Ascending aorta (tissue), 2 donors: ENCODE results near the gene PPP1CA. TPM values are rescaled to one million over a fixed set of nuclear protein-coding genes. Genes with fewer than 3 reads are reported as not detected.

Experiments
- DNase-seq, 2 donors: peaks; one replicate each; pipeline ENCODE4 v3.0.0-alpha.2; 2019; ENCODE audit warnings: low spot score in 2 of 2
- H3K27ac ChIP-seq, 2 donors: fragments of 200-600 bp; sonication (generic); one replicate each; pipeline ENCODE4 v1.5.1; 2016 to 2017; ENCODE audit warnings: mild to moderate bottlenecking in 1 of 2
- H3K27me3 ChIP-seq: fragments of 200-600 bp; sonication (generic); one replicate; pipeline ENCODE4 v1.5.1; 2017
- H3K36me3 ChIP-seq, 2 donors: fragments of 200-600 bp; sonication (generic); one replicate each; pipeline ENCODE4 v1.5.1; 2016
- H3K4me1 ChIP-seq, 2 donors: fragments of 200-600 bp; sonication (generic); one replicate each; pipeline ENCODE4 v1.5.1; 2016 to 2017; ENCODE audit warnings: mild to moderate bottlenecking in 1 of 2
- H3K4me3 ChIP-seq, 2 donors: fragments of 200-600 bp; sonication (generic); one replicate each; pipeline ENCODE4 v1.5.1; 2016 to 2017; ENCODE audit warnings: mild to moderate bottlenecking in 1 of 2
- H3K9me3 ChIP-seq, 2 donors: fragments of 200-600 bp; sonication (generic); one replicate each; pipeline ENCODE4 v1.5.1; 2016
- intact Hi-C: fragments of 100-400 bp; cut with DNase I; formaldehyde crosslinking; loops from one replicate; pipeline ENCODE4 v1.15.1; 2023
- total RNA-seq: library from RNA; depleted of rRNA; stranded (reverse); fragments of >200 nt; gene quantifications from one replicate; pipeline ENCODE4 v1.1.0, GENCODE V29; 2016
- TF ChIP-seq, protein P1 (sequence below), 3 experiments: fragments of 200-600 bp in 2 of 3; fragments of 450-650 bp in 1 of 3; sonication (generic) in 2 of 3; IDR thresholded peaks; one replicate each; pipeline ENCODE4 v1.5.1; 2016 to 2019; ENCODE audit warnings: antibody characterized with exemption in 3 of 3, mild to moderate bottlenecking in 1 of 3, moderate library complexity in 1 of 3

PPP1CA gene
- total RNA-seq, 1 donor from 2014 or later: 113 TPM

GRCh38 chr11:67400251-67400941 lies 1.3 kb downstream of the PPP1CA start:
- peaks cover 15 to 19% of the 10 kb centered on the region in 2 donors for H3K4me1 ChIP-seq
- H3K27me3 ChIP-seq: no peaks in the 10 kb centered on the region
- H3K27ac ChIP-seq: peak overlapping the region; percentile 90 to 94
- intact Hi-C loops: loop anchor here (5.0 kb wide), 1 partner anchor 82 kb away; the partner anchor contains the start of gene AIP
- TF ChIP-seq, protein P1, sequence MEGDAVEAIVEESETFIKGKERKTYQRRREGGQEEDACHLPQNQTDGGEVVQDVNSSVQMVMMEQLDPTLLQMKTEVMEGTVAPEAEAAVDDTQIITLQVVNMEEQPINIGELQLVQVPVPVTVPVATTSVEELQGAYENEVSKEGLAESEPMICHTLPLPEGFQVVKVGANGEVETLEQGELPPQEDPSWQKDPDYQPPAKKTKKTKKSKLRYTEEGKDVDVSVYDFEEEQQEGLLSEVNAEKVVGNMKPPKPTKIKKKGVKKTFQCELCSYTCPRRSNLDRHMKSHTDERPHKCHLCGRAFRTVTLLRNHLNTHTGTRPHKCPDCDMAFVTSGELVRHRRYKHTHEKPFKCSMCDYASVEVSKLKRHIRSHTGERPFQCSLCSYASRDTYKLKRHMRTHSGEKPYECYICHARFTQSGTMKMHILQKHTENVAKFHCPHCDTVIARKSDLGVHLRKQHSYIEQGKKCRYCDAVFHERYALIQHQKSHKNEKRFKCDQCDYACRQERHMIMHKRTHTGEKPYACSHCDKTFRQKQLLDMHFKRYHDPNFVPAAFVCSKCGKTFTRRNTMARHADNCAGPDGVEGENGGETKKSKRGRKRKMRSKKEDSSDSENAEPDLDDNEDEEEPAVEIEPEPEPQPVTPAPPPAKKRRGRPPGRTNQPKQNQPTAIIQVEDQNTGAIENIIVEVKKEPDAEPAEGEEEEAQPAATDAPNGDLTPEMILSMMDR (IDR thresholded peaks at IDR 0.05): no peak
- H3K9me3 ChIP-seq: no peaks in the 10 kb centered on the region
- DNase-seq: no peak
- H3K4me3 ChIP-seq: peak overlapping the region; percentile 88 to 99
- peaks cover 28 to 38% of the 10 kb centered on the region in 2 donors for H3K36me3 ChIP-seq

DNA sequence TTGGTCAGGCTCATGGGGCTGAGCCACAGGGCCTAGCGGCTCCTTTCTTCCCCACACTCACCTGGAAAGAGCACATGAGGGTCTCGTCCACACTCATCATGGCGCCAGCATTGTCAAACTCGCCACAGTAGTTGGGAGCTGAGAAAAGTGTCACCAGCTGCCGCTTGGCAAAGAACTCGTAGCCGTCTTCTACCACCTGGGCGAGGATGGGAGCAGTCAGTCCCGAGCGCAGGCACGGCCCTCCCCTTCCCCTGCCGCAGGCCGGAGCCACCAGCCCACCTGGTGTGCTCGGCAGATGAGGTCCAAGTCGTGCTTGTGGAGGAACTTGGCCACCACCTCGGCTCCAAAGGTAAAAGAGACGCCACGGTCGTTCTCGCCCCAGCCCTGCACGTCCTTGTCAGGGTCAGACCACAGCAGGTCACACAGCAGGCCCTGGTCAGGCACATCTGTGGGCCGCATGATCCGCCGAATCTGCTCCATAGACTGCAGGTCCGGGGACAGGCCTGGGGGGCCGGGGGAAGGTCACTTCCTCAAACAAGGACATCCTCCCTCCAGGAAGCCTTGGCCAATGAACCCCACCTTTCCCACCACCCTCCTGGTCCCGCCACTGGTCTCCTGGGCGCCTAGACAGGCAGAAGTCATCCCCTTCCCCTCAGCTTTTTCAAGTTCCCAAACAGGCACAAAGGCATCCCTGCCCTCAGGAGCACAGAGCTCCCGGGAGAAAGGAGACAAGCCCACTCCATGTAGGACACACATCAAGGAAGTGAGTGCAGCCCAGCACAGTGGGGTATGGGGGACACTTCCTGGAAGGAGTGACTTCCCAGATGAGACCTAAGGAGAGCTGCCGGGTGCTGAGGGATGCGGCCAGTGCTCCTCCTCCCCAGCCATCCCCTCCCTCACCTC lies 2.7 kb downstream of the PPP1CA start:
- peaks cover 28 to 38% of the 10 kb centered on the region in 2 donors for H3K36me3 ChIP-seq
- H3K4me3 ChIP-seq: no peak overlapping the region

GRCh38 chr11:67397986-67398660 lies 3.5 kb downstream of the PPP1CA start:
- H3K4me1 ChIP-seq: peaks cover 15 to 19% of the 10 kb centered on the region in 2 donors
- H3K9me3 ChIP-seq: no peaks in the 10 kb centered on the region
- H3K4me3 ChIP-seq: no peak overlapping the region
- no peaks in the 10 kb centered on the region for H3K27me3 ChIP-seq
- intact Hi-C loops: no loop called here
- H3K36me3 ChIP-seq: peaks cover 28 to 38% of the 10 kb centered on the region in 2 donors
- no peak for DNase-seq
- TF ChIP-seq, protein P1 (IDR thresholded peaks at IDR 0.05): no peak
- no peak overlapping the region for H3K27ac ChIP-seq

More for the DNA sequence above, 2.7 kb downstream of the PPP1CA start:
- Histone ChIP-seq H3K4me1 (peaks cover 15 to 19% of the 10 kb centered on the region in 2 donors), H3K9me3 (no peaks in the 10 kb centered on the region), H3K27ac (no peak overlapping the region), H3K27me3 (no peaks in the 10 kb centered on the region)
- intact Hi-C loops: no loop called here
- TF ChIP-seq, protein P1 (IDR thresholded peaks at IDR 0.05): no peak
- no peak for DNase-seq

- TF ChIP-seq, protein P1 (IDR thresholded peaks at IDR 0.05): no peak
- DNase-seq: no peak
- Histone ChIP-seq H3K9me3 (no peaks in the 10 kb centered on the region), H3K4me3 (no peak overlapping the region), H3K27me3 (no peaks in the 10 kb centered on the region), H3K36me3 (peaks cover 28 to 38% of the 10 kb centered on the region in 2 donors), H3K27ac (no peak overlapping the region), H3K4me1 (peaks cover 15 to 22% of the 10 kb centered on the region in 2 donors)
- intact Hi-C loops: no loop called here
Observed at GRCh38 chr11:67397536-67397935, 4.1 kb downstream of the PPP1CA start.

DNA sequence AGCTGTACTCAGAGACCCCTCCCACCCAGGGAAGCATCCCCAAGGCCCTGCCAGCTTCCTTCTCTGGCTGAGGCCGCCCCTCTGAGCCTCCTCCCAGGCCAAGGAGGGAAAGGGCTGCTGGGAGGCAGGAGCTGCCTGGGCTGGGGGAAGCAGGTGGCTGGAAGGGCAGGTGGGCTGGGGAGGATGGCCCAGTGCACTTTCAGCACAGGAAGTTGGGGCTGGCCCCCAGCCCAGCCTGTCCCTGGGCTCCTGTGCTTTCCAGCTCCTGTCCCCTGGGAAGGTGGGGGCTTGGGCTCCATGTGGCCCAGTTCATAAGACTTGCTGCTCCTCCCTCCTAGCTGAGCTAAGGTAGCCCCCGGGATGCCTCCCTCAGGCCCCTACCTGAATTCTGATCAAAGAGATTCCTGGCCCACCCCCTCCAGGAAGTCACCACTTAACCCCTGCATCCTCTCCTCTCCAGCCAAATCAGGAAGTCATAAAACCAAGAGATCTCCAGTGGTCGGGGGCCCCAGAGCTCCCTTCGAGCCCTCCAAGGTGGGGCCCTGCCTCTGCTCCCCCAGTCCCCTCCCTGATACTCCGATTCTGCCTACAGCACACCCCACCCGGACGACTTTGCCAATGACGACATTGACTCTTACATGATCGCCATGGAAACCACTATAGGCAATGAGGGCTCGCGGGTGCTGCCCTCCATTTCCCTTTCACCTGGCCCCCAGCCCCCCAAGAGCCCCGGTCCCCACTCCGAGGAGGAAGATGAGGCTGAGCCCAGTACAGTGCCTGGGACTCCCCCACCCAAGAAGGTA lies 4.9 kb downstream of the PPP1CA start:
- Histone ChIP-seq H3K27me3 (no peaks in the 10 kb centered on the region), H3K27ac (peak overlapping the region in 1 of 2 donors; percentile 22), H3K4me1 (peaks cover 15 to 19% of the 10 kb centered on the region in 2 donors), H3K4me3 (no peak overlapping the region), H3K36me3 (peaks cover 28 to 38% of the 10 kb centered on the region in 2 donors), H3K9me3 (no peaks in the 10 kb centered on the region)
- TF ChIP-seq, protein P1 (IDR thresholded peaks at IDR 0.05): no peak
- intact Hi-C loops: no loop called here
- DNase-seq: no peak
